ENCODE results near the gene WBP2NL.
"Not testable (repeated sequence)": the region's sequence is repeated elsewhere in the genome, so short reads cannot be mapped to it uniquely, and the experiment has no call there.

Gene WBP2NL

GRCh38 chr22:42039271-42039670, 40.7 kb downstream of the WBP2NL start:
- DNase-seq: no peak

- DNase-seq: no peak
Measured at GRCh38 chr22:42041784-42042183, 43.2 kb downstream of the WBP2NL start.

GRCh38 chr22:42050641-42051180, 52.1 kb downstream of the WBP2NL start:
- DNase-seq: no peak

- DNase-seq: no peak
Measured at GRCh38 chr22:42052765-42053164, 54.2 kb downstream of the WBP2NL start.

GRCh38 chr22:42056757-42057511, 58.3 kb downstream of the WBP2NL start:
- no peak for DNase-seq

GRCh38 chr22:42060489-42060888, 61.9 kb downstream of the WBP2NL start:
- no peak for DNase-seq

GRCh38 chr22:42061041-42061440, 62.5 kb downstream of the WBP2NL start:
- DNase-seq: no peak

- DNase-seq: no peak
Measured at GRCh38 chr22:42062506-42063170, 64.0 kb downstream of the WBP2NL start.

GRCh38 chr22:42064629-42065028, 66.0 kb downstream of the WBP2NL start:
- no peak for DNase-seq

GRCh38 chr22:42065438-42066125, 67.0 kb downstream of the WBP2NL start:
- DNase-seq: no peak

- DNase-seq: no peak
Measured at GRCh38 chr22:42066126-42066761, 67.7 kb downstream of the WBP2NL start.

GRCh38 chr22:42066937-42067336, 68.3 kb downstream of the WBP2NL start:
- DNase-seq: no peak

GRCh38 chr22:42067671-42068251, 69.2 kb downstream of the WBP2NL start:
- DNase-seq: no peak

GRCh38 chr22:42068291-42068690, 69.7 kb downstream of the WBP2NL start:
- no peak for DNase-seq

- DNase-seq: no peak
Measured at GRCh38 chr22:42069801-42070516, 71.4 kb downstream of the WBP2NL start.

- peak; percentile 93 to 95 for DNase-seq
Measured at GRCh38 chr22:42070517-42071422, 72.2 kb downstream of the WBP2NL start, which contains the start of gene NAGA. Gene NAGA (minus strand): TSS chr22:42070812. CDS start chr22:42070297, 515 bp downstream.

GRCh38 chr22:42071508-42071907, 72.9 kb downstream of the WBP2NL start:
- not testable (repeated sequence) for DNase-seq

- DNase-seq: no peak
Measured at GRCh38 chr22:42072606-42073330, 74.2 kb downstream of the WBP2NL start.

GRCh38 chr22:42073621-42074041, 75.0 kb downstream of the WBP2NL start:
- no peak for DNase-seq

All from NCI-H1930 (cell line).